A549 (cell line): ENCODE data around the gene POU4F3.

Source experiments
- BHLHE40 ChIP-seq: IDR thresholded peaks from 2 replicates; pipeline ENCODE4 v1.6.1; 2012; ENCODE audit warnings: low read depth, low read length, inconsistent platforms
- CBX8 ChIP-seq: fragments of 200-600 bp; sonication (generic); IDR thresholded peaks from 2 replicates; pipeline ENCODE4 v1.6.1; 2016
- CHD2 ChIP-seq: fragments of 150-350 bp; IDR thresholded peaks from 2 replicates; pipeline ENCODE4 v1.6.1; 2014; ENCODE audit warnings: low read length; ENCODE audit not compliant: partially characterized antibody
- CTCF ChIP-seq: fragments of >200 bp; sonication (Bioruptor Twin); formaldehyde crosslinking; IDR thresholded peaks from 3 replicates; pipeline ENCODE4 v1.5.1; 2016
- EHMT2 ChIP-seq: fragments of 200-600 bp; sonication (generic); IDR thresholded peaks from 2 replicates; pipeline ENCODE4 v1.6.1; 2016; ENCODE audit warnings: antibody characterized with exemption, low read depth, mild to moderate bottlenecking, moderate library complexity
- ELK1 ChIP-seq: fragments of 150-350 bp; IDR thresholded peaks from 2 replicates; pipeline ENCODE4 v1.6.1; 2014; ENCODE audit warnings: low read depth, mild to moderate bottlenecking, low read length
- HEYL ChIP-seq: fragments of 250-450 bp; sonication (Bioruptor Pico); IDR thresholded peaks from 2 replicates; pipeline ENCODE4 v1.8.0; 2021; ENCODE audit warnings: mild to moderate bottlenecking, moderate library complexity
- HOXB5 ChIP-seq: fragments of 250-450 bp; sonication (Bioruptor Pico); IDR thresholded peaks from 2 replicates; pipeline ENCODE4 v1.5.0; 2020; ENCODE audit warnings: mild to moderate bottlenecking, moderate library complexity
- JUN ChIP-seq, 2 experiments: fragments of >200 bp; sonication (Bioruptor Twin); formaldehyde crosslinking; IDR thresholded peaks; 2 replicates in 1 of 2; 3 replicates in 1 of 2; pipeline ENCODE4 v1.6.1; 2016 to 2017
- JUNB ChIP-seq: fragments of >200 bp; sonication (Bioruptor Twin); formaldehyde crosslinking; IDR thresholded peaks from 2 replicates; pipeline ENCODE4 v1.6.1; 2016
- KDM1A ChIP-seq: fragments of 200-600 bp; sonication (generic); IDR thresholded peaks from 2 replicates; pipeline ENCODE4 v1.6.1; 2016; ENCODE audit warnings: low read depth, mild to moderate bottlenecking
- MYC ChIP-seq: IDR thresholded peaks from 2 replicates; pipeline ENCODE4 v1.6.1; 2012; ENCODE audit warnings: mild to moderate bottlenecking, inconsistent platforms, low read length, improper control_type of control experiment, borderline replicate concordance
- POLR2A ChIP-seq: IDR thresholded peaks from 2 replicates; pipeline ENCODE4 v1.6.1; 2012; ENCODE audit warnings: mild to moderate bottlenecking, low read length
- RNF2 ChIP-seq: fragments of 200-600 bp; sonication (generic); IDR thresholded peaks from 2 replicates; pipeline ENCODE4 v1.6.1; 2016; ENCODE audit warnings: low read depth, mild to moderate bottlenecking, antibody characterized with exemption, moderate library complexity, borderline replicate concordance

- TF ChIP-seq CTCF = no peak
- no peak for TF ChIP-seq ELK1
- no peak for TF ChIP-seq JUN (IDR thresholded peaks at IDR 0.05)
- TF ChIP-seq KDM1A = no peak
- no peak for TF ChIP-seq POLR2A
- TF ChIP-seq BHLHE40 = no peak
- no peak for TF ChIP-seq RNF2
- TF ChIP-seq HOXB5 (CRISPR knock-in tag) = no peak
- no peak for TF ChIP-seq CHD2
- TF ChIP-seq HEYL (CRISPR knock-in tag) = no peak
- no peak for TF ChIP-seq EHMT2
- no peak for TF ChIP-seq JUNB
- no peak for TF ChIP-seq MYC
- TF ChIP-seq CBX8 = no peak
Observed at GRCh38 chr5:146368137-146368536, 29.5 kb downstream of the POU4F3 start.
